GM21447 (cell line): Measurements from ENCODE around the gene MRPL48.

ENCODE experiments used
- ATAC-seq: cut with Tn5 transposase; IDR thresholded peaks from one replicate; pipeline ENCODE4 v1.9.1; 2021; ENCODE audit not compliant: unreplicated experiment

The MRPL48 gene

DNA sequence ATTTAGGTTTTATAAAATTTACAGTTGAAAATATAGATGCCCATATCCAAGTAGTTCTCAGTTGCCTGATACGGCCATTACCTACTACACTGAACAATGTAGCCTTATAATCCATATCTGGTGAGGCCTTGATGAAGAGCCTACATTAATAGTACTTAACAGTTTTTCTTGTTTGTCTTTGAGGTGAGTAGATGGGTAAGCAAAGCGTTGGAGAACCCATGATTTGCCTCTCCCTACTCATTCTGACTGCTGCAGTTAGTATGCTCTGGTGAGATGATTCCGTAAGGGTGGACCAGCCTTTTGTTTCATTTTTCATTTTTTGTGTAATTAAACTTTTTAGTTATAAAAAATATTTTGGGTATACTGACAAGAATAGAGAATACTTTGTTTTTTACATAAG lies 100.6 kb downstream of the MRPL48 start:
- ATAC-seq: no peak

DNA sequence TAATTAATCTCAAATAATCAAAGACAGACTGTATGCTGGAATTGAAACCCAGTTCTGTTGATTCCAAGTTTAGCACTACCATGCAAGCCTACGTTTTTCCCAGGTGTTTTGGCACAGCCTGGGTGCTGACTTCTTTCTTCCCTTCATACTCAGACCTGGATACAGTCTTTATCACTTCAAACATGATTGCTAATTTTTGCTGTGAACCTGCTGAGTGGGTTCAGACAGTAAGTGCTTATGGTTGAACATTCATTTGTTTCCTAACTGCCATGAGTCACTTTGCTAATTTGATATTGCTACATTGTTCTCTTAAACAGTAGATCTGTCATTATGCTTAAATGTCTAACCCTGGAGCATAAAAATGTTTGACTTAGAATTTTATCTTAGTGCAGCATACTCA lies 101.3 kb downstream of the MRPL48 start:
- no peak for ATAC-seq

GRCh38 chr11:73889536-73889935 lies 101.9 kb downstream of the MRPL48 start:
- no peak for ATAC-seq

GRCh38 chr11:73893041-73893440 lies 105.4 kb downstream of the MRPL48 start:
- no peak for ATAC-seq

- ATAC-seq: no peak
These were observed 107.2 kb downstream of the MRPL48 start for GRCh38 chr11:73894725-73895335.

- no peak for ATAC-seq
These were observed 114.6 kb downstream of the MRPL48 start for GRCh38 chr11:73902303-73902702.

DNA sequence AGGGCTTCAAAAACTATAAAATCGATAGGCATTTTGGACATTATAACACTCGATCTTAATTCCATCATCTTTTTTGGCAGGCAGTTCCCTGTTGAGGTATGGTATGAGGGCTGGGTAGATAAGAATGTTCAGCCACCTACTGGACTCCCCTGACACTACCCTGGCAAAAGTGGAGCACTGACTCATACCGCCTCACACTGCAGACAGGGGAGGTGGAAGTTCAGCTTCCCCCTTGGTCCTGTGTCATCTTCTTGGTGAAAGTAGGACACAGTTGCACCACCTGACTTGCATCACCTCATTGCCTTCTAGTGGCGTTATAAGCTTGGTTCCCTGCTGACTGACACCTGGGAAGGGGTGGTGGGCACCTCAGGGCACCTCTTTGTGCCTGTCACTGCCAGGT lies 119.5 kb downstream of the MRPL48 start:
- no peak for ATAC-seq

- ATAC-seq: no peak
These were observed 124.4 kb downstream of the MRPL48 start for GRCh38 chr11:73912026-73912425.

- no peak for ATAC-seq
These were observed 125.8 kb downstream of the MRPL48 start for GRCh38 chr11:73913472-73913871.

DNA sequence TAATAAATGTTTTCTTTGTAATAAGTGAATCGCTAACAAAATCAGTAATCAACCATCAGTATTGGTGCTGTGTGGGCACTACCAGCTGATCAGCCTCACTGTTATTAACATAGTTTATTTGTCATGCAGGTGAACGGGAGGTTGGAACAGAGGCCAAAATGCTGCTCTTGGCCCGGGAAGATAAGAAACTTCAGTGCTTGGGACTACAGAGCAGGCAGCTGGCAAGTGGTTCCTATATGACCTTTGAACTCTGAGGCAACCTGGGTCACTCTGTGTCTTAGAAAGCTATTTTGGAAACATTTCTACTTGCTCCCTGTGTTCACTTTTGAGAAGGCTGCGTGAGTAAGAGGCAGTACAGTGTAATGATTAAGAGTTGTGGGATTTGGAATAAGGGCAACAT lies 126.6 kb downstream of the MRPL48 start:
- ATAC-seq: no peak
